Activated T-cell treated with anti-CD3 and anti-CD28 coated beads, Interleukin-2, amount 50 U/mL, for 72 hours (primary cell): ENCODE results near the gene NCOA7. TPM values are rescaled to one million over a fixed set of nuclear protein-coding genes. Genes with fewer than 3 reads are reported as not detected.
A peak's percentile ranks its signal among the peaks of the same experiment; 100 is the strongest.
"Not testable (repeated sequence)": the region's sequence is repeated elsewhere in the genome, so short reads cannot be mapped to it uniquely, and the experiment has no call there.

Experiments used
- ATAC-seq, 2 donors: fragments of 150-1000 bp; cut with Tn5 transposase; replicated peaks in 1 of 2; 2 replicates each; pipeline ENCODE4 v1.10.0; 2021; ENCODE audit warnings: moderate library complexity in 2 of 2, mild to moderate bottlenecking in 1 of 2
- DNase-seq, 2 donors: peaks; one replicate each; pipeline ENCODE4 v3.0.0; 2021 to 2022; ENCODE audit warnings: mixed read lengths in 1 of 2
- H3K27ac Mint-ChIP-seq: one replicate; pipeline ENCODE4 v1.8.0; 2022; ENCODE audit warnings: mild to moderate bottlenecking, moderate library complexity, mixed read lengths
- H3K27me3 Mint-ChIP-seq: one replicate; pipeline ENCODE4 v1.8.0; 2022; ENCODE audit warnings: low read depth, mixed read lengths
- H3K36me3 Mint-ChIP-seq, 2 donors: one replicate each; pipeline ENCODE4 v1.8.0; 2022; ENCODE audit warnings: mixed read lengths in 2 of 2, mild to moderate bottlenecking in 1 of 2; ENCODE audit not compliant: insufficient read depth in 2 of 2
- H3K4me1 Mint-ChIP-seq: one replicate; pipeline ENCODE4 v1.8.0; 2022; ENCODE audit warnings: low read depth, mixed read lengths
- H3K4me3 Mint-ChIP-seq, 2 donors: one replicate each; pipeline ENCODE4 v1.8.0; 2022; ENCODE audit warnings: mild to moderate bottlenecking in 2 of 2, mixed read lengths in 2 of 2, moderate library complexity in 2 of 2
- H3K9me3 Mint-ChIP-seq, 2 donors: one replicate each; pipeline ENCODE4 v1.8.0; 2022; ENCODE audit warnings: mixed read lengths in 2 of 2
- total RNA-seq, 2 donors: library from RNA; stranded (reverse); gene quantifications; one replicate each; pipeline ENCODE4 v1.2.3, GENCODE V29; 2022

Gene NCOA7
- total RNA-seq, 2 donors from 2014 or later, result 59.6 to 69.1 TPM

GRCh38 chr6:125954735-125955339 lies 164.1 kb downstream of the NCOA7 start:
- Mint-ChIP-seq H3K36me3 (no peaks in the 10 kb centered on the region), H3K9me3 (no peaks in the 10 kb centered on the region), H3K4me1 (no peaks in the 10 kb centered on the region), H3K4me3 (peak overlapping the region; percentile 4 to 9), H3K27me3 (peaks cover 27% of the 10 kb centered on the region), H3K27ac (no peak overlapping the region)
- no peak for DNase-seq
- ATAC-seq, result no peak

GRCh38 chr6:125955973-125956372 lies 165.2 kb downstream of the NCOA7 start:
- Mint-ChIP-seq H3K27ac (peak overlapping the region; percentile 23), H3K4me1 (no peaks in the 10 kb centered on the region), H3K4me3 (peak overlapping the region in 1 of 2 donors; percentile 64), H3K36me3 (no peaks in the 10 kb centered on the region), H3K9me3 (no peaks in the 10 kb centered on the region), H3K27me3 (peaks cover 24% of the 10 kb centered on the region)
- ATAC-seq (no peak), DNase-seq (no peak)

GRCh38 chr6:125956506-125957390 lies 166.0 kb downstream of the NCOA7 start, which contains the start of gene HINT3:
Gene HINT3, plus strand, starts transcription at chr6:125956770. Its CDS starts 208 bp downstream, at chr6:125956978.
- Mint-ChIP-seq H3K4me1 (peaks cover 2% of the 10 kb centered on the region), H3K4me3 (peak within 1 kb of the TSS in 1 of 2 donors; percentile 64), H3K27me3 (peaks cover 16% of the 10 kb centered on the region), H3K9me3 (no peaks in the 10 kb centered on the region), H3K36me3 (no peaks in the 10 kb centered on the region), H3K27ac (peak within 1 kb of the TSS; percentile 40)
- peak; percentile 98 to 99 for DNase-seq
- ATAC-seq, result peak; percentile 91 to 92

- DNase-seq, result no peak
- Mint-ChIP-seq H3K4me1 (peaks cover 4% of the 10 kb centered on the region), H3K9me3 (no peaks in the 10 kb centered on the region), H3K36me3 (no peaks in the 10 kb centered on the region), H3K27ac (no peak overlapping the region), H3K4me3 (no peak overlapping the region), H3K27me3 (peaks cover 10% of the 10 kb centered on the region)
- ATAC-seq, result no peak
Observed at GRCh38 chr6:125957391-125957693, 166.6 kb downstream of the NCOA7 start.

- DNase-seq (no peak), ATAC-seq (no peak)
- H3K9me3 Mint-ChIP-seq, result no peaks in the 10 kb centered on the region
- peaks cover 4% of the 10 kb centered on the region for H3K4me1 Mint-ChIP-seq
- H3K4me3 Mint-ChIP-seq, result no peak overlapping the region
- no peaks in the 10 kb centered on the region for H3K36me3 Mint-ChIP-seq
- no peak overlapping the region for H3K27ac Mint-ChIP-seq
- H3K27me3 Mint-ChIP-seq, result peaks cover 7% of the 10 kb centered on the region
Observed at GRCh38 chr6:125957845-125958244, 167.1 kb downstream of the NCOA7 start.

GRCh38 chr6:125959041-125959440 lies 168.3 kb downstream of the NCOA7 start:
- ATAC-seq (no peak), DNase-seq (no peak)
- Mint-ChIP-seq H3K9me3 (no peaks in the 10 kb centered on the region), H3K27me3 (peaks cover 7% of the 10 kb centered on the region), H3K27ac (no peak overlapping the region), H3K36me3 (no peaks in the 10 kb centered on the region), H3K4me3 (no peak overlapping the region), H3K4me1 (peaks cover 4% of the 10 kb centered on the region)

GRCh38 chr6:125961117-125961516 lies 170.4 kb downstream of the NCOA7 start:
- H3K27me3 Mint-ChIP-seq, result no peaks in the 10 kb centered on the region
- no peak overlapping the region for H3K4me3 Mint-ChIP-seq
- no peak overlapping the region for H3K27ac Mint-ChIP-seq
- H3K4me1 Mint-ChIP-seq, result peaks cover 4% of the 10 kb centered on the region
- H3K36me3 Mint-ChIP-seq, result no peaks in the 10 kb centered on the region
- no peaks in the 10 kb centered on the region for H3K9me3 Mint-ChIP-seq
- DNase-seq (no peak), ATAC-seq (no peak)

GRCh38 chr6:125962900-125963497 lies 172.2 kb downstream of the NCOA7 start:
- DNase-seq, result no peak
- Mint-ChIP-seq H3K4me1 (peaks cover 4% of the 10 kb centered on the region), H3K4me3 (no peak overlapping the region), H3K27me3 (no peaks in the 10 kb centered on the region), H3K27ac (peak overlapping the region; percentile 8), H3K36me3 (peaks cover 0 to 3% of the 10 kb centered on the region in 2 donors), H3K9me3 (no peaks in the 10 kb centered on the region)
- ATAC-seq, result no peak

- Mint-ChIP-seq H3K36me3 (peaks cover 0 to 6% of the 10 kb centered on the region in 2 donors), H3K4me1 (peaks cover 4% of the 10 kb centered on the region), H3K27ac (peak overlapping the region; percentile 8), H3K9me3 (no peaks in the 10 kb centered on the region), H3K4me3 (no peak overlapping the region), H3K27me3 (no peaks in the 10 kb centered on the region)
- DNase-seq (no peak), ATAC-seq (no peak)
Observed at GRCh38 chr6:125963817-125964216, 173.1 kb downstream of the NCOA7 start.

- Mint-ChIP-seq H3K4me1 (peaks cover 4% of the 10 kb centered on the region), H3K27me3 (no peaks in the 10 kb centered on the region)
- DNase-seq, result no peak
Observed at GRCh38 chr6:125966569-125966968, 175.8 kb downstream of the NCOA7 start.

GRCh38 chr6:125968493-125968892 lies 177.7 kb downstream of the NCOA7 start:
- Mint-ChIP-seq H3K4me1 (no peaks in the 10 kb centered on the region), H3K9me3 (no peaks in the 10 kb centered on the region), H3K27ac (no peak overlapping the region), H3K4me3 (no peak overlapping the region), H3K27me3 (no peaks in the 10 kb centered on the region), H3K36me3 (peaks cover 0 to 6% of the 10 kb centered on the region in 2 donors)
- DNase-seq (no peak), ATAC-seq (no peak)

More at GRCh38 chr6:125966569-125966968, 175.8 kb downstream of the NCOA7 start:
- no peak for ATAC-seq
- H3K4me3 Mint-ChIP-seq, result no peak overlapping the region
- peaks cover 0 to 6% of the 10 kb centered on the region in 2 donors for H3K36me3 Mint-ChIP-seq
- H3K9me3 Mint-ChIP-seq, result no peaks in the 10 kb centered on the region
- no peak overlapping the region for H3K27ac Mint-ChIP-seq

- no peaks in the 10 kb centered on the region for H3K27me3 Mint-ChIP-seq
- ATAC-seq, result no peak
Observed at GRCh38 chr6:125970760-125971159, 180.0 kb downstream of the NCOA7 start.

GRCh38 chr6:125972478-125972877 lies 181.7 kb downstream of the NCOA7 start:
- not testable (repeated sequence) for H3K9me3 Mint-ChIP-seq

More at GRCh38 chr6:125970760-125971159, 180.0 kb downstream of the NCOA7 start:
- H3K4me1 Mint-ChIP-seq, result peaks cover 6% of the 10 kb centered on the region
- no peak for DNase-seq
- peaks cover 2 to 6% of the 10 kb centered on the region in 2 donors for H3K36me3 Mint-ChIP-seq
- no peak overlapping the region for H3K4me3 Mint-ChIP-seq
- H3K27ac Mint-ChIP-seq, result no peak overlapping the region
- H3K9me3 Mint-ChIP-seq, result no peaks in the 10 kb centered on the region

More at GRCh38 chr6:125972478-125972877, 181.7 kb downstream of the NCOA7 start:
- not testable (repeated sequence) for H3K4me3 Mint-ChIP-seq, H3K4me1 Mint-ChIP-seq, H3K36me3 Mint-ChIP-seq, H3K27ac Mint-ChIP-seq, DNase-seq, H3K27me3 Mint-ChIP-seq, ATAC-seq
